ENCODE results near the gene FBXL20.

GRCh38 chr17:39335704-39336223, 65.7 kb downstream of the FBXL20 start:
- no peak for TF ChIP-seq CTCF (conservative IDR thresholded peaks at IDR 0.05; ENCODE audit: low read depth, low read length)
- TF ChIP-seq EZH2 (IDR thresholded peaks at IDR 0.05; ENCODE audit: borderline replicate concordance, low read depth, low read length, poor library complexity, severe bottlenecking), result no peak

All from A673 (cell line).